ENCODE measurements around the gene MYLK3. TPM values are rescaled to one million over a fixed set of nuclear protein-coding genes. Genes with fewer than 3 reads are reported as not detected.
"Not testable (repeated sequence)": the region's sequence is repeated elsewhere in the genome, so short reads cannot be mapped to it uniquely, and the experiment has no call there.

MYLK3 gene
- total RNA-seq, 1 donor: under 0.01 TPM

- no peak overlapping the region for H3K27ac ChIP-seq (ENCODE audit: low read depth, low read length)
- H2AFZ ChIP-seq (ENCODE audit: low read length): no peak overlapping the region
- H3K4me3 ChIP-seq (ENCODE audit: insufficient read depth, low read length): peak overlapping the region; percentile 87
- no peak for DNase-seq (ENCODE audit: insufficient read length, low spot score, missing footprints)
- no peak for TF ChIP-seq CTCF (IDR thresholded peaks at IDR 0.05; ENCODE audit: extremely low read depth, low read depth, low read length)
- peak overlapping the region; percentile 95 for H3K4me2 ChIP-seq (ENCODE audit: insufficient read depth, low read length)
- H4K20me1 ChIP-seq (ENCODE audit: insufficient read depth, low read length): peaks cover 32% of the 10 kb centered on the region
- H3K36me3 ChIP-seq (ENCODE audit: insufficient read depth, low read length): no peaks in the 10 kb centered on the region
- H3K27me3 ChIP-seq (ENCODE audit: insufficient read depth, low read length): no peaks in the 10 kb centered on the region
- peaks cover 34% of the 10 kb centered on the region for H3K4me1 ChIP-seq (ENCODE audit: insufficient read depth, low read length)
- peaks cover 84% of the 10 kb centered on the region for H3K79me2 ChIP-seq (ENCODE audit: insufficient read depth, low read length)
- H3K9me3 ChIP-seq (ENCODE audit: low read depth, low read length): no peaks in the 10 kb centered on the region
These were observed 60.7 kb downstream of the MYLK3 start for GRCh38 chr16:46687486-46687885.

- Histone ChIP-seq H3K27me3 (ENCODE audit: insufficient read depth, low read length) (no peaks in the 10 kb centered on the region), H3K79me2 (ENCODE audit: insufficient read depth, low read length) (peaks cover 87% of the 10 kb centered on the region), H3K4me3 (ENCODE audit: insufficient read depth, low read length) (peak overlapping the region; percentile 87), H3K4me1 (ENCODE audit: insufficient read depth, low read length) (peaks cover 34% of the 10 kb centered on the region), H3K9me3 (ENCODE audit: low read depth, low read length) (no peaks in the 10 kb centered on the region), H3K27ac (ENCODE audit: low read depth, low read length) (no peak overlapping the region), H3K4me2 (ENCODE audit: insufficient read depth, low read length) (peak overlapping the region; percentile 95), H3K36me3 (ENCODE audit: insufficient read depth, low read length) (no peaks in the 10 kb centered on the region), H2AFZ (ENCODE audit: low read length) (no peak overlapping the region), H4K20me1 (ENCODE audit: insufficient read depth, low read length) (peaks cover 32% of the 10 kb centered on the region)
- no peak for TF ChIP-seq CTCF (IDR thresholded peaks at IDR 0.05; ENCODE audit: extremely low read depth, low read depth, low read length)
- no peak for DNase-seq (ENCODE audit: insufficient read length, low spot score, missing footprints)
These were observed 61.2 kb downstream of the MYLK3 start for GRCh38 chr16:46686815-46687473.

GRCh38 chr16:46681867-46682266 lies 66.3 kb downstream of the MYLK3 start:
- H3K9me3 ChIP-seq (ENCODE audit: low read depth, low read length); H2AFZ ChIP-seq (ENCODE audit: low read length); H3K4me1 ChIP-seq (ENCODE audit: insufficient read depth, low read length); H3K27ac ChIP-seq (ENCODE audit: low read depth, low read length); H3K27me3 ChIP-seq (ENCODE audit: insufficient read depth, low read length); DNase-seq (ENCODE audit: insufficient read length, low spot score, missing footprints); H3K4me2 ChIP-seq (ENCODE audit: insufficient read depth, low read length); H3K4me3 ChIP-seq (ENCODE audit: insufficient read depth, low read length): not testable (repeated sequence)
- Histone ChIP-seq H3K36me3 (ENCODE audit: insufficient read depth, low read length) (peaks cover 34% of the 10 kb centered on the region), H4K20me1 (ENCODE audit: insufficient read depth, low read length) (peaks cover 18% of the 10 kb centered on the region), H3K79me2 (ENCODE audit: insufficient read depth, low read length) (peaks cover 58% of the 10 kb centered on the region)

GRCh38 chr16:46677943-46678342 lies 70.2 kb downstream of the MYLK3 start:
- not testable (repeated sequence) for H3K27ac ChIP-seq (ENCODE audit: low read depth, low read length); H4K20me1 ChIP-seq (ENCODE audit: insufficient read depth, low read length)

GRCh38 chr16:46673320-46674013 lies 74.7 kb downstream of the MYLK3 start:
- Histone ChIP-seq H3K4me1 (ENCODE audit: insufficient read depth, low read length) (no peaks in the 10 kb centered on the region), H3K27me3 (ENCODE audit: insufficient read depth, low read length) (no peaks in the 10 kb centered on the region), H3K27ac (ENCODE audit: low read depth, low read length) (no peak overlapping the region), H3K4me2 (ENCODE audit: insufficient read depth, low read length) (no peak overlapping the region), H3K36me3 (ENCODE audit: insufficient read depth, low read length) (peaks cover 64% of the 10 kb centered on the region), H3K9me3 (ENCODE audit: low read depth, low read length) (no peaks in the 10 kb centered on the region), H2AFZ (ENCODE audit: low read length) (no peak overlapping the region), H4K20me1 (ENCODE audit: insufficient read depth, low read length) (no peaks in the 10 kb centered on the region), H3K79me2 (ENCODE audit: insufficient read depth, low read length) (peaks cover 5% of the 10 kb centered on the region), H3K4me3 (ENCODE audit: insufficient read depth, low read length) (no peak overlapping the region)
- DNase-seq (ENCODE audit: insufficient read length, low spot score, missing footprints): peak; percentile 85
- TF ChIP-seq CTCF (IDR thresholded peaks at IDR 0.05; ENCODE audit: extremely low read depth, low read depth, low read length): peak; percentile 95

More at GRCh38 chr16:46677943-46678342, 70.2 kb downstream of the MYLK3 start:
- not testable (repeated sequence) for H3K4me3 ChIP-seq (ENCODE audit: insufficient read depth, low read length); H3K27me3 ChIP-seq (ENCODE audit: insufficient read depth, low read length); H3K4me2 ChIP-seq (ENCODE audit: insufficient read depth, low read length); H2AFZ ChIP-seq (ENCODE audit: low read length); DNase-seq (ENCODE audit: insufficient read length, low spot score, missing footprints); H3K9me3 ChIP-seq (ENCODE audit: low read depth, low read length); H3K4me1 ChIP-seq (ENCODE audit: insufficient read depth, low read length)
- peaks cover 55% of the 10 kb centered on the region for H3K36me3 ChIP-seq (ENCODE audit: insufficient read depth, low read length)
- peaks cover 19% of the 10 kb centered on the region for H3K79me2 ChIP-seq (ENCODE audit: insufficient read depth, low read length)
